ENCODE results near the gene HIVEP2. TPM values are rescaled to one million over a fixed set of nuclear protein-coding genes. Genes with fewer than 3 reads are reported as not detected.

The HIVEP2 gene
- total RNA-seq, 4 donors from 2014 or later: 8.6 to 19.3 (median 12.7) TPM

GRCh38 chr6:142764311-142764710, 180.7 kb downstream of the HIVEP2 start:
- TF ChIP-seq POLR2A (IDR thresholded peaks at IDR 0.05) (no peak), CTCF (IDR thresholded peaks at IDR 0.05) (no peak)
- H3K27ac ChIP-seq: no peak overlapping the region
- DNase-seq: no peak
- H3K9me3 ChIP-seq: no peaks in the 10 kb centered on the region
- no peaks in the 10 kb centered on the region for H3K27me3 ChIP-seq
- H3K4me1 ChIP-seq: no peaks in the 10 kb centered on the region
- WGBS, 2 donors: 91 to 100% methylated on average over 1 of the region's 1 CpG
- intact Hi-C loops (cut with DNase I): no loop called here
- H3K4me3 ChIP-seq: no peak overlapping the region
- peaks cover 0 to 78% (median 7%) of the 10 kb centered on the region in 3 donors for H3K36me3 ChIP-seq

- no peaks in the 10 kb centered on the region for H3K9me3 ChIP-seq
- DNase-seq: no peak
- intact Hi-C loops (cut with DNase I): no loop called here
- TF ChIP-seq POLR2A (IDR thresholded peaks at IDR 0.05): no peak
- TF ChIP-seq CTCF (IDR thresholded peaks at IDR 0.05): no peak
- H3K27ac ChIP-seq: no peak overlapping the region
- no peak overlapping the region for H3K4me3 ChIP-seq
- WGBS, 2 donors: 69 to 77% methylated on average over 4 of the region's 4 CpGs
- no peaks in the 10 kb centered on the region for H3K4me1 ChIP-seq
- no peaks in the 10 kb centered on the region for H3K27me3 ChIP-seq
- H3K36me3 ChIP-seq: peaks cover 0 to 78% (median 8%) of the 10 kb centered on the region in 3 donors
Observed at GRCh38 chr6:142763205-142763604, 181.8 kb downstream of the HIVEP2 start.

GRCh38 chr6:142761756-142762155, 183.2 kb downstream of the HIVEP2 start:
- H3K4me3 ChIP-seq: no peak overlapping the region
- no peak overlapping the region for H3K27ac ChIP-seq
- intact Hi-C loops (cut with DNase I): no loop called here
- WGBS, 2 donors: 100% methylated on average over 1 of the region's 1 CpG
- TF ChIP-seq CTCF (IDR thresholded peaks at IDR 0.05) (no peak), POLR2A (IDR thresholded peaks at IDR 0.05) (no peak)
- H3K36me3 ChIP-seq: peaks cover 0 to 75% (median 8%) of the 10 kb centered on the region in 3 donors
- H3K9me3 ChIP-seq: no peaks in the 10 kb centered on the region
- DNase-seq: no peak
- H3K27me3 ChIP-seq: no peaks in the 10 kb centered on the region
- H3K4me1 ChIP-seq: no peaks in the 10 kb centered on the region

DNA sequence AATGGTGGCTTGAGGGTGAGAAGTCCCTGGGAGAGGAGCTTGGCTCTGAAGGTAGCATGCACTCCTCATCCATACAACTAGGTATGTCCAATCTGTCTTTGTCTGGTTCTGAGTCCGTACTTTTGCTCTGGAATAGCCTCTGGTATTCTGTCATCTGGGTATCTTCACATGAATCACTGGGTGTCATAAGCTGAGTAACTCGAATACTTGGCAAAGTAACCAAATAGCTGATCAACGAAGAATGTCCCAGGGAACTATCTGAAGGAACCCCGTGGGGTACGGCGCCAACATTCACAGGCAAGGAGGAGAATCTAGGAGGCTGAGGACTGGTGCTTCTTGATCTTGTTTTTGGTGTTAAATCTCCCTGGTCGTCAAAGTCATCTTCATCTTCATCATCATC, 184.8 kb downstream of the HIVEP2 start:
- H3K9me3 ChIP-seq: no peaks in the 10 kb centered on the region
- H3K4me3 ChIP-seq: no peak overlapping the region
- H3K4me1 ChIP-seq: no peaks in the 10 kb centered on the region
- TF ChIP-seq CTCF (IDR thresholded peaks at IDR 0.05): no peak
- TF ChIP-seq POLR2A (IDR thresholded peaks at IDR 0.05): no peak
- intact Hi-C loops (cut with DNase I): no loop called here
- no peak overlapping the region for H3K27ac ChIP-seq
- 88% methylated on average over 7 of the region's 7 CpGs for WGBS, 2 donors
- no peaks in the 10 kb centered on the region for H3K27me3 ChIP-seq
- no peak for DNase-seq
- peaks cover 0 to 79% (median 8%) of the 10 kb centered on the region in 3 donors for H3K36me3 ChIP-seq

- intact Hi-C loops (cut with DNase I): no loop called here
- Histone ChIP-seq H3K4me3 (no peak overlapping the region), H3K27ac (no peak overlapping the region), H3K9me3 (no peaks in the 10 kb centered on the region), H3K36me3 (peaks cover 0 to 75% (median 8%) of the 10 kb centered on the region in 3 donors), H3K27me3 (no peaks in the 10 kb centered on the region), H3K4me1 (no peaks in the 10 kb centered on the region)
- TF ChIP-seq POLR2A (IDR thresholded peaks at IDR 0.05) (no peak), CTCF (IDR thresholded peaks at IDR 0.05) (no peak)
- no peak for DNase-seq
- 98 to 99% methylated on average over 3 to 4 of the region's 4 CpGs for WGBS, 2 donors
Observed at GRCh38 chr6:142758629-142759025, 186.3 kb downstream of the HIVEP2 start.

Data from esophagus squamous epithelium (tissue), 5 donors.